Measurements from ENCODE around the gene PPEF1. TPM values are rescaled to one million over a fixed set of nuclear protein-coding genes. Genes with fewer than 3 reads are reported as not detected.
"Not testable (repeated sequence)": the region's sequence is repeated elsewhere in the genome, so short reads cannot be mapped to it uniquely, and the experiment has no call there.

PPEF1 gene
- total RNA-seq, 1 donor from 2014 or later: not detected

DNA sequence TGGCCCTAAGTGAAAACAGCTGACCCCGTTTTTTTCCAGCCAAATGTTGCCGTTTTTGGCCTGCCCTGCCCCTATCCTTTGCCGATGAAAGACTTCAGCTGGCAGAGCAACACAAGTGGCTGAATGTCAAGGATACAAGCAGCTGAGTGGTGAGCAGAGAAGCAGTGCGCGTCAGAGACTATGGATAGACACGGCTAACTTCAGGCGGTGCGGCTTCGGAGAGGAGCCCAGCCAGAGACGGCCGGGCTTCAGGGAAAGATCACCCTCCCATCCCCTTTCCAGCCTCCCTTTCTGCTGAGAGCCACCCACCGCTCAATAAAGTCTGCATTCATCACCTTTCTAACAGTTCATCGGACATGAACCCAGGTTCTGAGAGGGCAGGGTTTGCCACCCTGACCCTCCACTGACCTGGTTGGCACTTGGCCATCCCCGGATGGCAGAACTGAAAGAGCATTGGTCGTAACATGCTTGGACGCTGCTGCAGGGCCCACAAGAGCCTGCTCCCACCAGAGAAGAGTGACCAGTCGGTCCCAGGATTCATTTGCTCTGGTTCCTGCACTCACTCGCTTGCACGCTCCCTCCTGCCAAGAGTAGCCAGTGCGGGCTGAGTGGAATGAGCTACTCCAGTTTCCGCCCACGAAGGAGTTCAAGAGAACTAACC lies 125.8 kb downstream of the PPEF1 start:
- DNase-seq (ENCODE audit: low read depth): no peak
- TF ChIP-seq, protein P1, sequence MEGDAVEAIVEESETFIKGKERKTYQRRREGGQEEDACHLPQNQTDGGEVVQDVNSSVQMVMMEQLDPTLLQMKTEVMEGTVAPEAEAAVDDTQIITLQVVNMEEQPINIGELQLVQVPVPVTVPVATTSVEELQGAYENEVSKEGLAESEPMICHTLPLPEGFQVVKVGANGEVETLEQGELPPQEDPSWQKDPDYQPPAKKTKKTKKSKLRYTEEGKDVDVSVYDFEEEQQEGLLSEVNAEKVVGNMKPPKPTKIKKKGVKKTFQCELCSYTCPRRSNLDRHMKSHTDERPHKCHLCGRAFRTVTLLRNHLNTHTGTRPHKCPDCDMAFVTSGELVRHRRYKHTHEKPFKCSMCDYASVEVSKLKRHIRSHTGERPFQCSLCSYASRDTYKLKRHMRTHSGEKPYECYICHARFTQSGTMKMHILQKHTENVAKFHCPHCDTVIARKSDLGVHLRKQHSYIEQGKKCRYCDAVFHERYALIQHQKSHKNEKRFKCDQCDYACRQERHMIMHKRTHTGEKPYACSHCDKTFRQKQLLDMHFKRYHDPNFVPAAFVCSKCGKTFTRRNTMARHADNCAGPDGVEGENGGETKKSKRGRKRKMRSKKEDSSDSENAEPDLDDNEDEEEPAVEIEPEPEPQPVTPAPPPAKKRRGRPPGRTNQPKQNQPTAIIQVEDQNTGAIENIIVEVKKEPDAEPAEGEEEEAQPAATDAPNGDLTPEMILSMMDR (conservative IDR thresholded peaks at IDR 0.05; ENCODE audit: low read depth, low read length): no peak

DNA sequence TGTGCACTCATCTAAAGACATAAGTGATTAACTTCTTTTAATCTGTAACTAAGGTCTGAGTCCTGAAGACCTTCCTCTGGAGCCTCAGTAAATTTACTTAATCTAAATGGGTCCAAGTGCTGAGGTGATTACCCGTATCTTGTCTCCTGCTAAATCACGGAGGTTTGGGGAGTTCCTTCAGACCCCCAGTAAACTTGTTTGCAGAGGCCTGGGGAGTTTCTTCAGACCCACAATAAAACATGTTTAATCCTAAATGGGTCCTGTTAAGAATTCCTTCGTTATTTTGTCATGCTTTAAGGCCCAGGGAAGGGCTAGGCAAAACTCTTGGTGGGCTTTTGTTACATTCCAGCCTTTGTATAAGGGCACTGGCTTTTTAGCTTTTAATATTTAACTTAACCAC lies 140.5 kb downstream of the PPEF1 start:
- DNase-seq (ENCODE audit: low read depth); H3K4me3 ChIP-seq (ENCODE audit: low read depth, low read length): not testable (repeated sequence)

More for the DNA sequence above, 125.8 kb downstream of the PPEF1 start:
- H3K4me3 ChIP-seq (ENCODE audit: low read depth, low read length): no peak overlapping the region

DNA sequence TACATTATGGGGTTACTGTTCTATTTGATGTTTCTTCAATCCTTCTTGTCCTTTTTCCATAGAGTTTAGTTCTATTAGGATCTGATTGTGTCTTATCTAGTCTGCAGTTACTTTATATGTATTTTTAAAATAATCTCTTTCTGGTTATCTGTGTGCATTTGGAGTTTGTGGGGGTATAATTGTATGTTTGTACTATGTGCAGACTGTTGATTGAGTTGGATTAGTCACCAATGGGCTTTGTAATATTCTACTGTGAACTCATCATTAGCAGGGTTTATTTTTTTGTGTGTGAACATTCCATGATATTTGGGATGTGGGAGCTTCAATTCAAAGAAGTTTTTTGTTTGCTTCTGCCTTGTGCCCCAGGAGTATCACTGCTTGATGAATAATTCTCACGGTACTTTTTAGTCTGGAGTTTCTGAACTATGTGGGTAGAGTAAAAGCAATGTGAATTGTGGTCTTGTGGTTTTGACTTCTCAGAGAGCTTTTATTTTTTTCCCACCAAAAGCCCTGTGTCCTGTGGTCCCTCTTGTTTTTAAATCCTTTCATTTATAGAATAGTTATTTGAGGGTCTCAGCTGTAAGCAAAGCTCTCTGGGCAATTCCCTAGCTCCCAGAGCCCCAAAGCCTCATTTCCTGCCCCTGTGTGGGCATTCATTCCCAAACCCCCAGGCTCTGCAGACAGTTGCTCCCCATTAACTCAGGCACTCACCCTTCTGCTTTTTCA lies 148.6 kb downstream of the PPEF1 start:
- no peak overlapping the region for H3K4me3 ChIP-seq (ENCODE audit: low read depth, low read length)
- TF ChIP-seq, protein P1 (conservative IDR thresholded peaks at IDR 0.05; ENCODE audit: low read depth, low read length): no peak
- DNase-seq (ENCODE audit: low read depth): no peak

DNA sequence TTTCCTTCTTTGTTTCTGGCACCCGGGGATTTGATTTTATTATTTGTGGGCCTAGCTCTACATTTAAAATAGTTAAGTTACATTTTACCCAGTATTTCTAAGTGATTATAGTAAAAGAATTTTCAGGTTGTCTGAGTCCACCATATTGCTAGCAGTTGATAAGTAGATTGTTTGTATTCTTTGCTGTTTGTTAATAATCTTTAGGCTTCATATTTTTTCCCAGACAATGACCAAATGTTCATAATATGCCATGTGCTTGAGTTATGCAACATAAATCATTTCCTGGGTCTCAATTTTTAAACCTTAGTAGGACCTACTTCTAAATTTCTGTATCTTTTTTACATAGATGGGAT lies 149.2 kb downstream of the PPEF1 start:
- DNase-seq (ENCODE audit: low read depth): no peak
- TF ChIP-seq, protein P1 (conservative IDR thresholded peaks at IDR 0.05; ENCODE audit: low read depth, low read length): no peak
- no peak overlapping the region for H3K4me3 ChIP-seq (ENCODE audit: low read depth, low read length)

DNA sequence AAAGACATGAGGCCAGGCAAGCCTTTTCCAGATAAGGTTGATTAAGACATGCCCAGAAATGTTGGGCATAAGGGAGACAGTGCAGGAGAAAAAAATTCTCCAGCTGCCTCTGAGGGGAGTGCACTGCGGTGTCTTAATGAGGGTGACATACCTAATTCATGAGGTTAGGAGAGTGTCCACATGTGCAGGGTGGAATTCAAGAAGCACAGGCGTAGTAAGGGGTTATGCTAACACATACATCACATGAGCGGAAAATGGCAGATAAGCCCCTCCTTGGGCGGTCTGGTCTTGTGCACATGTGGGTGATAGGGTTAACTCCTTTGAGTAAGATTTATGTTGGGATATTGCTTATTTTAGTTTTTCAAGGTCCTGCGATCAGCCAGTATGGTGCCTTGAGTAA lies 154.1 kb downstream of the PPEF1 start:
- no peak for DNase-seq (ENCODE audit: low read depth)
- TF ChIP-seq, protein P1 (conservative IDR thresholded peaks at IDR 0.05; ENCODE audit: low read depth, low read length): no peak
- no peak overlapping the region for H3K4me3 ChIP-seq (ENCODE audit: low read depth, low read length)

DNA sequence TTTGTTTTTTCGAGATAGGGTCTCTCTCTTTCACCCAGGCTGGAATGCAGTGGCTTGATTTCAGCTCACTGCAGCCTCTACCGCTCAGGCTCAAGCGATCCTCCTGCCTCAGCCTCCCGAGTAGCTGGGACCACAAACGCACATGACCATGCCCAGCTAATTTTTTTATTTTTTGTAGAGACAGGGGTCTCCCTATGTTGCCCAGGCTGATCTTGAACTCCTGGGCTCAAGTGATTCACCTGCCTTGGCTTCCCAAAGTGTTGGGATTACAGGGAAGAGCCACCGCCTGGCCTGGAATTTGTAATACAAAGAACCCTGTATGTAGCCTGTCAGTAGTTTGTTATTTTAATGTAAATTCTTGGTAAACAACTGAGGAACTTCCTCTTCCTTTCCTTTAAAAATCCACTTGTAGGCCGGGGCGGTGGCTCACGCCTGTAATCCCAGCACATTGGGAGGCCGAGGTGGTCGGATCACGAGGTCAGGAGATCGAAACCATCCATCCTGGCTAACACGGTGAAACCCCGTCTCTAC lies 157.0 kb downstream of the PPEF1 start:
- H3K4me3 ChIP-seq (ENCODE audit: low read depth, low read length): no peak overlapping the region
- TF ChIP-seq, protein P1 (conservative IDR thresholded peaks at IDR 0.05; ENCODE audit: low read depth, low read length): no peak
- no peak for DNase-seq (ENCODE audit: low read depth)

DNA sequence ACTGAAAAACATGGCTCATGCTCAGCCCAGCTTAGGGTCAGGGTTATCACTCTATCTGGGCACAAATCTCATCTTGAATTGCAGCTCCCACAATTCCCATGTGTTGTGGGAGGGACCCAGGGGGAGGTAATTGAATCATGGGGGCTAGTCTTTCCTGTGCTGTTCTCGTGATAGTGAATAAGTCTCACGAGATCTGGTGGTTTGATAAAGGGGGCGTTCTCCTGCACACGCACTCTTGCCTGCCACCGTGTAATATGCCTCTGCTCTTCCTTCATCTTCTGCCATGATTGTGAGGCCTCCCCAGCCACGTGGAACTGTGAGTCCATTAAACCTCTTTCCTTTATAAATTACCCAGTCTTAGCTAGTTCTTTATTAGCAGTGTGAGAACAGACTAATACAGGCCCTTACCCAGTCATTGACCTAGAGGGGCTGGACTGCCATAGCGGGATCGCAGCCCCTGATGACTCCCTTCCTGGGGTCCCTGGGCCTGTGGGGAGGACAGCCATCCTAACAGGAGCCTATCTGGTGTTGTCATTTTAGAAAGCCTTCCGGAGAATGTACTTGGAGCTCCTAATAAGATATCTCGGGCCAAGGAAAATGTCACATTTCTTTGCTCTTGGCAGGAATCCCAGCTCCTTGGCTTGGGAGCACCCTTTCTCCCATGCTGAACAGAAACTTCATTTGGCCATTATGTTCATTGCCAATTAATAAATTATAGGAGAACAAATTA lies 163.9 kb downstream of the PPEF1 start:
- TF ChIP-seq, protein P1 (conservative IDR thresholded peaks at IDR 0.05; ENCODE audit: low read depth, low read length): no peak
- DNase-seq (ENCODE audit: low read depth): no peak
- H3K4me3 ChIP-seq (ENCODE audit: low read depth, low read length): no peak overlapping the region

Measured in epithelial cell of proximal tubule (primary cell).